NCI-H510A (cell line): ENCODE results near the gene FAM156A.
"Not testable (repeated sequence)": the region's sequence is repeated elsewhere in the genome, so short reads cannot be mapped to it uniquely, and the experiment has no call there.

Source experiments
- DNase-seq: peaks from one replicate; lab custom pipeline; 2025; lab: John Stamatoyannopoulos, UW

Gene FAM156A

DNA sequence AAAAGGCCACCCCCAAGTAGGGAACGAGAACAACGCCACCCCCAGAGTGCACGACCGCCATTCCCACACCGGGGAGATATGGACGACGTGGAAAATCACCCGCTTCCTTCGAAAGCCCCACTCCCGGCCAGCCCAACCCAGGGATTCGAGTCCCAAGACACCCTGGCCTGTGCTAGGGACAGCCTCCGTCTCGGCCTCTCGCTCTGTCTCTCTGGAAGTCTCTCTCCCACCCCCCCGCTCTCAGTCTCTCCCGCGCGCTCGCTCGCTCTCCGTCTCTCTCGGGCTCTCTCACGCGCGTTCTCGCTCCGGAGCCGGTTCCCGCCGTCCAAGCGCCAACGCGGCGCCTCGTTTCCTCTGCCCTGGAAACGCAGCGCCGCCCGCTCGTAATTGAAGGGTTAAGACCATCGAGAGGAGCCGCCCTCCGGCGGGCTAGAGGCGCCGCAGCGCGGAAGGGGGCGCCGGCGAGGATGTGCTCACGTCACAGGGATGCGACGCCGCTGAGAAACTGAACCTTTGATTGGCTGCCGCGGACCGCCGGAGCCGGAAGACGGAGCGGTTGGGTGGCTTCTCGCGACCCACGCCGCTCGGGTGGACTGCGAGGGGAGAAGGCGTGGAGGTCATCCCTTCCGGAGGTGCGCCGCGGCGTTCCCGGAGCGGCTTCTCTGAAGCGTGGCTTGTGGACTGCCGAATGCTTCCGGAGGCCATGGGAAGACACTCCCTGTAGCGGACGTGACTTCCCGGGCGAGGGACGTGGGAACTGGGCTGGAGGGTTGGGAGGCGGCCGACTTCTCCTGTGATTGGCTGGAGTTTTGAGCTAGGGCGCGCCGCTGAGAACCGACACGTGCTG is at the start of gene FAM156A:
TSS of gene FAM156A (minus strand) at position 406 of the 847 bp plus-strand sequence. CDS start 9,930 bp downstream, outside the sequence.
- not testable (repeated sequence) for DNase-seq

GRCh38 chrX:53005327-53005726 is 47.0 kb upstream of the FAM156A start:
- DNase-seq, result no peak

DNA sequence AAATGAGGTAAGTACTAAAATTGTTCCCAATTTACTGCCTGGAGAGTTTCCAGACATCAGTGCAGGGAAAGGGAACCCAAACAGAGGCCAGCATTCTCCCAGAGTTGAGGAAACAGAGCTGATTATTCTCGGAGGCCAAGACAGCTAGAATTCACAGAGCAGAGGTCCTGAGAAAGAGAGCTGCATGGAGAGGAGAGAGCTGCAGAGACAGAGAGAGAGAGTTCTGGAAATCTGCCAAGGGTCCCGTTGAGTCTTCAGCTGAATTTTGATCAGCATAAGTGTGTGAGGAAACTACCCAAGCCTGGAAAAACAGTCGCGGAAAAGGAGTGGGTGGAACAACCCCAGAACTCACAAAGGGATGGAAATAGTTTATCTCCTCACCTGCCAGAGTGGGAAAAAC is 46.5 kb upstream of the FAM156A start:
- no peak for DNase-seq

DNA sequence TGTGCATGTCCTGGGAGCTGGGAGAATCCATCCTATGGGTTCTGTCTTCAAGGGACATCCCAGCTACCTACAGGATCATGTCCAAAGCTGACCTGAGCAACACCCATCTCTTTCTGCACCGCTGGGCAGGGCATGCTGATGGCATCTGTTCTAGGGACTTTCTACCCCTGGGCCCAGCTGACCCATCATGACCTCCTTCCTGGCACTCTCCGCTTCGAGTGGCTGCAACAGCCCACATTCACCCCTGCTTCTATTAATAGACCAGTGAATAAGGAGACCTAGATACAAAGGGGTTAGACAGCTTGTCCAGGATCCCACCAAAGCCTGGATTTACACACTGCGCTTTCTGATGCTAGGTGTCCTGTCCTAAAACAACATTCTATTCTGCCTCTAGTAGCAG is 45.7 kb upstream of the FAM156A start:
- DNase-seq, result no peak

GRCh38 chrX:53003111-53003510 is 44.8 kb upstream of the FAM156A start:
- no peak for DNase-seq

GRCh38 chrX:53001958-53002357 is 43.6 kb upstream of the FAM156A start:
- no peak for DNase-seq

DNA sequence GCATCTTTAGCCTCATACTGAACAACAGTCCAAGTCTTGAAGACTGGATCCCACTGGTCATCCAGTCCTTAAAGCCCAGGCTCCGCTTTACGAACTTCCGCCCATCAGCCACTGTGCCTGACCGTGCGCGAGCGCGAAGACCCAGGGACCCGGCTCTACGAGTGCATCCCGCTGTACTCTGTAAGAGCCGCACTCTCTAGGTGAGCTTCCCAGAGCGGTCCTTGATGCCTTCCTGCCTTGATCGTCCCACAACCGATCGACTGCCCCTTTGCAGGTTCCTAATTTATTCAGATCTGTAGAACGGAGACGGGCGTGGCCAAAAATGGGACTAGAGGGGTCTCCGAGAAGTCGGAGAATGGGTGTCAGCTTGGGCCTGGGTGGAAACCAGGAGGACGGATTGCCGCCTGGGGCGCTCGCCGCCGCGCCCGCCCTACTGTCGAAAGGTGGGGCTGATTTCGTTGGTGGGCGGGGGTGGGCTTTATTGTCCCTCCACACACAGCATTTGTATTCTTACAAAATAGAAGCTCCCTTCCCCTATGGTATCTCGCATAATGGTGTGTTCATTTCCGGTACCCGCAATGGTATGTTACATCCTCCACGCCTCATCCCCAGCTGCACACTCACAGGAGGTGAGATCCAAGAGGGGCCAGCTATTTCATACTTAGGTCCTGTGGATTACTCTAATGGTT is 42.3 kb upstream of the FAM156A start:
- no peak for DNase-seq

- no peak for DNase-seq
Measured at GRCh38 chrX:52995987-52996331, 37.6 kb upstream of the FAM156A start.

DNA sequence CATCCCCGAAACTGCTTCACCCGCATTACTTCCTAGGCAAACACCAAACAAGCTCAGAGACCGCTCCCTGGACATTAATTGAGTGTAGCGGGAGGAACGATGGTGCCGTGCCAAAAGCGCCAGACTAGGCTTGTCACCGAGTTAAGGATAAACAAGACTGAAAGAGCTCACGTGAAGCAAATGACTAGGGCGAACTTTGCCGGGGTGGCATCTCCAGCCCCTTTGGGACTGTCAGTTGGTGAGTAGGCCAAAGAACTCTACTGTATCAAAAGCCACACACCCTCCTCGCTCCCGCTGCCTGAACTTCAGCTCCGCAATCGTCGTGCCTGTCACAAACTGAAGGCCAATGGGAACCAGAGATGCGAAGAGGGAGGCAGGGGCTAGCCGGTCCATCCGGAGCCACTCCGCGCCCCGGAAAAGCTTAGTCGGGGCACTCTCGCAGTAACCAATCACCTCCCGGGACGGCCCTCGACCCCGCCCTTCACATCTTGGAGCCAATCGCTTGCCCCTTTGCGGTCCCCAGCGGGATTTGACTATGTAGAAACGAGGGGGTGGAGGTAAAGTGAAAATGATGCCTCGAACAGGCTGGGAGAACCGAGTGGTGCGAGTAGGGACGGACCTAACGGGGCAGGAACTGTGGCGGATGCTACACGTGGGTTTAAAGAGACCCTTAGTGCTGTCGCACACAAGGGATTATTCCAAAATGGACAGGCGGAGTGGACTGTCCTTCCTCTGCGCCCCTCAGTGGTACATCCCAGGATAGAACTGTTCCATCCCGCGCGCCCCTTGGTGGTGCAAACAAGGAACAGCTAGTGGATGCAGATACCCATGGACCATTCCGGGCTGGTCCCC is 37.0 kb upstream of the FAM156A start:
- DNase-seq, result peak; percentile 88

- no peak for DNase-seq
Measured at GRCh38 chrX:52990848-52991247, 32.5 kb upstream of the FAM156A start.

DNA sequence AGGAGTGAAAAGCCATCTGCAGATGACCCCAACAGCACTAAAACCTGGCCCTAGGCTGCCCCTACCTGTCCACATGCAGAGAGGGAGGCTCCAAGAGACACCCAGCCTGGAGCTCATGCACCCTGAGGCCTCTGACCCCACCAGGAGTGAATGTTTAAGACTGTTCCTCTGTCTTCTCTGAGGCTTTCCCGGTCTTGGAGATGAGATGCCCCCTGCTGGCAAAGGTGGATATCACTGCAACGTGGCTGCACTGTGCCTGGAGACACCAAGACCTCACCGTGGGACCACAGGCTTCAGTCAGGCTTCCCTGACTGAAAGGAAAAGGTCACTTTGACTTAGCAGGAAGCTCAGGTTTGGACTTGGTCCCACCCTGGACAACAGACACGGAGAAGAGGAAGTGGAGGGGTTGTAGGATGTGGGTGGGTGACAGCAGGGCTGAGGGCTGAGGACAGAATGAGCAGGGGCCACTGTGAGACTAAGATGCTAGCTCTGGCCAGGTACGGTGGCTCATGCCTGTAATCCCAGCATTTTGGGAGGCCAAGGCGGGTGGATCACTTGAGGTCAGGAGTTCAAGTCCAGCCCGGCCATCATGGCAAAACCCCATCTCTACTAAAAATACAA is 31.8 kb upstream of the FAM156A start:
- DNase-seq, result not testable (repeated sequence)

- no peak for DNase-seq
Measured at GRCh38 chrX:52988985-52989917, 30.9 kb upstream of the FAM156A start.

- DNase-seq, result no peak
Measured at GRCh38 chrX:52983321-52984000, 25.1 kb upstream of the FAM156A start.

DNA sequence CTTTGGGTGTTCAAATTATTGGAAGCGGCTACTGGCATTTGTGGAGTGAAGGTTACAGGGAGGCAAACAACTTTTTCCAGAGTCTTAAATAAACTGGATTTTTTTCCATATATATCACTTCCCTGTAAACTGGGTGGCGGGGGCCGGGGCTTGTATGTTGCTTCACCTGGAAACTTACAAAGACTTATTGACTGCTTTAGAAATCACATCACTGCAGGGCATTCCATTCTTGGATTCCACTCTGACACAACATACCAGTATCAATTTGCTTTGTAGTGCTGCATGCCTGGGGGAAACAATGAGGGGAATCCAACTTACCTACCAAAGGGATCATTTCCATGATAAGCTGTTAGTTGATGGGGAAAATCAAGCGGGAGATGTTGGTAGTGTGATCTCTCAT is 21.7 kb upstream of the FAM156A start:
- no peak for DNase-seq

- DNase-seq, result no peak
Measured at GRCh38 chrX:52979568-52979967, 21.2 kb upstream of the FAM156A start.

GRCh38 chrX:52977953-52978352 is 19.6 kb upstream of the FAM156A start:
- DNase-seq, result no peak

GRCh38 chrX:52975576-52975975 is 17.3 kb upstream of the FAM156A start:
- DNase-seq, result not testable (repeated sequence)

GRCh38 chrX:52974336-52974992 is 16.1 kb upstream of the FAM156A start:
- not testable (repeated sequence) for DNase-seq

GRCh38 chrX:52967922-52968321 is 9.6 kb upstream of the FAM156A start:
- DNase-seq, result not testable (repeated sequence)
